ENCODE measurements around the gene NACC1.

Gene NACC1

DNA sequence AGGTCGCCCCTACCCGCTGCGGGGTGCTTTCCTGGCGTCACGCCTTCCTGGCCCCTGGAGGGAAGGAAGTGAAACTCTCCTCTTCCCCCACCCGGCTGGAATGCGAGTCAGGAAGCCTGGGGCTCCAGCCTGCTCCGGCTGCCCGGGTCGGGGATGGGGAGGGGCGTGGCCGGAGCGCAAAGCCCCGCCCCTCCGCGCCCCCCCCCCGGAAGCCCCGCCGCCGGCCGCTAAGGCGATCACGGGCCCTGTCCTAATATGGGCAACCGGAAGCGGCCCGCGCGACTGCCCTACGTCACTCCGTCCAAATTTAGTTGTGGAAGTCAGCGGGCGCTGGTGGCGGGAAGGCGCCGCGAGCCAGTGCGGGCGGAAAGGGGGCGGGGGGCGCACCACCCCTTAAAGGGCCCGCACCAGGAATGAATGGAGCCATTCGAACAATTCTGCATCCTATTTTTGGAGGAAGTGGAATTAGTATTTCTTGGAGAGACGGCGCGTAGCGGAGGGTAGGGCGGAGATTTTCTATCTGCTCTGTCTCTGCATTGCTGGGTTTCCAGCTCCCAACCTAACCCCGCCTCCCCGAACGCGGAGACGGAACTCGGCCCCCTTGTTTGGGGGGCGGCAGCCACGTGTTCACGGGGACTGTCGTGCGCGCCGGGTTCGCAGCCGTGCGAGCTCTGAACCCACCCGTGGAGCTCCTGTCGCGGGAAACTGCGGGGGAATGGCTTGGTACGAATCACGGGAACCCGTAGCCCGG, 33.7 kb downstream of the NACC1 start:
- TF ChIP-seq CTCF (IDR thresholded peaks at IDR 0.05; ENCODE audit: insufficient read depth, missing control alignments), result no peak
- FAIRE-seq, result no peak
- peak; percentile 82 for DNase-seq (ENCODE audit: insufficient read length, low spot score)

GRCh38 chr19:13152356-13152973, 34.4 kb downstream of the NACC1 start:
- FAIRE-seq (no peak), DNase-seq (ENCODE audit: insufficient read length, low spot score) (no peak)

GRCh38 chr19:13152974-13153568, 35.0 kb downstream of the NACC1 start:
- FAIRE-seq (no peak), DNase-seq (ENCODE audit: insufficient read length, low spot score) (peak; percentile 86)
- peak; percentile 15 for TF ChIP-seq CTCF (IDR thresholded peaks at IDR 0.05; ENCODE audit: insufficient read depth, missing control alignments)

More at GRCh38 chr19:13152356-13152973, 34.4 kb downstream of the NACC1 start:
- TF ChIP-seq CTCF (IDR thresholded peaks at IDR 0.05; ENCODE audit: insufficient read depth, missing control alignments), result no peak

DNA sequence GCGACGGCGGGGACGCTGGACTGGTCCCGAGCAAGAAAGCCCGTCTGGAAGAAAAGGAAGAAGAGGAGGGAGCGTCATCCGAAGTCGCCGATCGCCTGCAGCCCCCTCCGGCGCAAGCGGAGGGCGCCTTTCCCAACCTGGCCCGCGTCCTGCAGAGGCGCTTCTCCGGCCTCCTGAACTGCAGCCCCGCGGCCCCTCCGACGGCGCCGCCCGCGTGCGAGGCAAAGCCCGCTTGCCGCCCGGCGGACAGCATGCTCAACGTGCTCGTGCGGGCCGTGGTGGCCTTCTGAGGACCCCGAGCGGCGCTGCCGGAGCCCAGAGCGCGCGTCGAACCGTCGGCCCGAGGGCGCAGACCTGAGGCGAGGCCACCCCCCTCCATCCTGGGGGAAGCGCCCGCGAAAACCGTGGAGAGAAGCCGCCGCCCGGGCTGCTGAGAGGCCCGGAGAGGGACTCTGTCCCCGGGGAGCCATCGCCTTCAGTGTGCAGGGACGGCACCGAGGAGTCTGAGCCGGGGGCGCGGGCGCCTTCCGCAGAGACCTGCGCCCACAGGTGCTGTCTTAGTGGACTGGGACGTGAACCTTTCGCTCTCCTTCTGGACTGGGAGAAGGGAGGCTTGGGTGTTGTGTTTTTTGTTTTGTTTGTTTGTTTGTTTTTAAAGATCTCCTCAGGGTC, 35.6 kb downstream of the NACC1 start:
- DNase-seq (ENCODE audit: insufficient read length, low spot score) (no peak), FAIRE-seq (no peak)
- TF ChIP-seq CTCF (IDR thresholded peaks at IDR 0.05; ENCODE audit: insufficient read depth, missing control alignments), result no peak

GRCh38 chr19:13154241-13154778, 36.2 kb downstream of the NACC1 start:
- DNase-seq (ENCODE audit: insufficient read length, low spot score) (no peak), FAIRE-seq (no peak)
- TF ChIP-seq CTCF (IDR thresholded peaks at IDR 0.05; ENCODE audit: insufficient read depth, missing control alignments), result no peak

- no peak for DNase-seq (ENCODE audit: insufficient read length, low spot score)
- peak; percentile 13 for TF ChIP-seq CTCF (IDR thresholded peaks at IDR 0.05; ENCODE audit: insufficient read depth, missing control alignments)
Measured at GRCh38 chr19:13154911-13155471, 36.9 kb downstream of the NACC1 start.

More at GRCh38 chr19:13154911-13155471, 36.9 kb downstream of the NACC1 start:
- FAIRE-seq, result no peak

Data from D721Med (cell line).